ENCODE results near the gene MGAT5B. TPM values are rescaled to one million over a fixed set of nuclear protein-coding genes. Genes with fewer than 3 reads are reported as not detected.

MGAT5B gene
- total and polyA plus RNA-seq, 8 donors, result 0.10 to 1.7 (median 0.32) TPM; not detected in 4

GRCh38 chr17:76906463-76906862 lies 38.3 kb downstream of the MGAT5B start:
- WGBS, 5 donors, result 45 to 53% (median 50%) methylated on average over 6 of the region's 6 CpGs
- Histone ChIP-seq H3K27me3 (peaks cover 0 to 34% (median 14%) of the 10 kb centered on the region in 3 donors), H3K4me1 (no peaks in the 10 kb centered on the region), H3K4me3 (no peak overlapping the region), H3K27ac (no peak overlapping the region), H3K36me3 (no peaks in the 10 kb centered on the region), H3K9me3 (no peaks in the 10 kb centered on the region)
- no peak for DNase-seq
- intact Hi-C loops (cut with DNase I; ENCODE audit: low total_unique reads), result no loop called here
- TF ChIP-seq POLR2AphosphoS5 (IDR thresholded peaks at IDR 0.05) (no peak), EP300 (IDR thresholded peaks at IDR 0.05) (no peak), POLR2A (IDR thresholded peaks at IDR 0.05) (no peak), CTCF (IDR thresholded peaks at IDR 0.05) (no peak)

GRCh38 chr17:76907352-76907751 lies 39.1 kb downstream of the MGAT5B start:
- H3K27me3 ChIP-seq, result peaks cover 0 to 42% (median 14%) of the 10 kb centered on the region in 3 donors
- H3K4me3 ChIP-seq, result no peak overlapping the region
- 88 to 94% (median 93%) methylated on average over 3 of the region's 3 CpGs for WGBS, 5 donors
- no peaks in the 10 kb centered on the region for H3K9me3 ChIP-seq
- H3K4me1 ChIP-seq, result no peaks in the 10 kb centered on the region
- no peak for TF ChIP-seq POLR2A (IDR thresholded peaks at IDR 0.05)
- TF ChIP-seq EP300 (IDR thresholded peaks at IDR 0.05), result no peak
- no peak for TF ChIP-seq CTCF (IDR thresholded peaks at IDR 0.05)
- TF ChIP-seq POLR2AphosphoS5 (IDR thresholded peaks at IDR 0.05), result no peak
- H3K36me3 ChIP-seq, result no peaks in the 10 kb centered on the region
- DNase-seq, result no peak
- H3K27ac ChIP-seq, result no peak overlapping the region
- intact Hi-C loops (cut with DNase I; ENCODE audit: low total_unique reads), result no loop called here

- peak; percentile 50 to 83 for DNase-seq
- intact Hi-C loops (cut with DNase I; ENCODE audit: low total_unique reads), result no loop called here
- Histone ChIP-seq H3K4me1 (no peaks in the 10 kb centered on the region), H3K9me3 (no peaks in the 10 kb centered on the region), H3K27me3 (peaks cover 0 to 35% (median 9%) of the 10 kb centered on the region in 3 donors), H3K4me3 (no peak overlapping the region), H3K36me3 (no peaks in the 10 kb centered on the region), H3K27ac (no peak overlapping the region)
- no peak for TF ChIP-seq POLR2A (IDR thresholded peaks at IDR 0.05)
- no peak for TF ChIP-seq POLR2AphosphoS5 (IDR thresholded peaks at IDR 0.05)
- no peak for TF ChIP-seq CTCF (IDR thresholded peaks at IDR 0.05)
- TF ChIP-seq EP300 (IDR thresholded peaks at IDR 0.05), result no peak
- 25 to 51% (median 32%) methylated on average over 5 to 13 of the region's 13 CpGs for WGBS, 5 donors
These were observed 42.0 kb downstream of the MGAT5B start for GRCh38 chr17:76909971-76910760.

GRCh38 chr17:76911299-76912017 lies 43.3 kb downstream of the MGAT5B start:
- Histone ChIP-seq H3K4me1 (no peaks in the 10 kb centered on the region), H3K9me3 (no peaks in the 10 kb centered on the region), H3K36me3 (no peaks in the 10 kb centered on the region), H3K27ac (no peak overlapping the region), H3K4me3 (no peak overlapping the region), H3K27me3 (peaks cover 0 to 36% (median 0%) of the 10 kb centered on the region in 3 donors)
- no peak for DNase-seq
- WGBS, 5 donors, result 57 to 70% (median 67%) methylated on average over 5 of the region's 5 CpGs
- intact Hi-C loops (cut with DNase I; ENCODE audit: low total_unique reads), result no loop called here
- no peak for TF ChIP-seq POLR2AphosphoS5 (IDR thresholded peaks at IDR 0.05)
- TF ChIP-seq EP300 (IDR thresholded peaks at IDR 0.05), result no peak
- no peak for TF ChIP-seq POLR2A (IDR thresholded peaks at IDR 0.05)
- no peak for TF ChIP-seq CTCF (IDR thresholded peaks at IDR 0.05)

Data from stomach (tissue), 9 donors.